ENCODE results near the gene LRRC45. TPM values are rescaled to one million over a fixed set of nuclear protein-coding genes. Genes with fewer than 3 reads are reported as not detected.
A peak's percentile ranks its signal among the peaks of the same experiment; 100 is the strongest.

LRRC45 gene
- total RNA-seq, 1 experiment from 2014 or later: 41.5 TPM

GRCh38 chr17:82050761-82051641 is 27.9 kb downstream of the LRRC45 start:
- no peaks in the 10 kb centered on the region for H4K20me1 ChIP-seq (ENCODE audit: insufficient read depth)
- DNase-seq: no peak
- no peaks in the 10 kb centered on the region for H3K9me3 ChIP-seq (ENCODE audit: insufficient read depth, low read depth)
- no peak overlapping the region for H3K27ac ChIP-seq
- TF ChIP-seq CTCF (conservative IDR thresholded peaks at IDR 0.05): no peak
- no peak for TF ChIP-seq EZH2 (IDR thresholded peaks at IDR 0.05; ENCODE audit: low read depth)
- intact Hi-C loops (cut with micrococcal nuclease; ENCODE audit: unreplicated experiment): no loop called here
- no peaks in the 10 kb centered on the region for H3K4me1 ChIP-seq (replicated peaks; ENCODE audit: insufficient read depth)
- H2AFZ ChIP-seq: no peak overlapping the region
- BruUV-seq (replicated peaks): no TSS peak
- peaks cover 13% of the 10 kb centered on the region for H3K79me2 ChIP-seq (ENCODE audit: low read depth)
- POLR2A ChIA-PET (ENCODE audit: unreplicated experiment): no interaction called here
- no peaks in the 10 kb centered on the region for H3K27me3 ChIP-seq (ENCODE audit: insufficient read depth, low read depth)
- no peaks in the 10 kb centered on the region for H3K9me2 ChIP-seq (ENCODE audit: insufficient read depth)
- no peaks in the 10 kb centered on the region for H3K36me3 ChIP-seq (ENCODE audit: low read depth)
- CTCF ChIA-PET: interaction anchor here (0.7 kb wide), 1 partner anchor 29 kb away, joined by 3 read pairs; the partner anchor contains the start of gene CENPX
- peak overlapping the region; percentile 54; the same call in 1 of the 2 replicates for H3K4me3 ChIP-seq
- H3K4me2 ChIP-seq: peak overlapping the region; percentile 74
- H3F3A ChIP-seq (ENCODE audit: insufficient read depth, low read depth): no peaks in the 10 kb centered on the region

GRCh38 chr17:82051776-82052637 is 28.9 kb downstream of the LRRC45 start, which contains the start of the genes GPS1 and RFNG:
TSS of gene GPS1 (plus strand) at chr17:82051898. CDS start at chr17:82051932, 34 bp downstream.
TSS of gene RFNG (minus strand) at chr17:82051811. CDS start at chr17:82051766, 45 bp downstream.
- Histone ChIP-seq H2AFZ (no peak within 1 kb of the TSS), H3K4me2 (peak within 1 kb of the TSS; percentile 88), H3K27ac (no peak within 1 kb of the TSS), H3K9me2 (ENCODE audit: insufficient read depth) (no peaks in the 10 kb centered on the region), H4K20me1 (ENCODE audit: insufficient read depth) (no peaks in the 10 kb centered on the region), H3K79me2 (ENCODE audit: low read depth) (peaks cover 13% of the 10 kb centered on the region), H3K4me3 (peak within 1 kb of the TSS; percentile 76), H3K36me3 (ENCODE audit: low read depth) (no peaks in the 10 kb centered on the region), H3K27me3 (ENCODE audit: insufficient read depth, low read depth) (no peaks in the 10 kb centered on the region), H3F3A (ENCODE audit: insufficient read depth, low read depth) (no peaks in the 10 kb centered on the region), H3K4me1 (replicated peaks; ENCODE audit: insufficient read depth) (no peaks in the 10 kb centered on the region), H3K9me3 (ENCODE audit: insufficient read depth, low read depth) (no peaks in the 10 kb centered on the region)
- ChIA-PET CTCF (interaction anchor here (0.7 kb wide), 1 partner anchor 30 kb away, joined by 3 read pairs; the partner anchor contains the start of gene CENPX), POLR2A (ENCODE audit: unreplicated experiment) (no interaction called here)
- intact Hi-C loops (cut with micrococcal nuclease; ENCODE audit: unreplicated experiment): no loop called here
- DNase-seq: peak; percentile 46 to 80
- TSS peak; percentile 45 for BruUV-seq (replicated peaks)
- TF ChIP-seq EZH2 (IDR thresholded peaks at IDR 0.05; ENCODE audit: low read depth) (no peak), CTCF (conservative IDR thresholded peaks at IDR 0.05) (no peak)

GRCh38 chr17:82052638-82053059 is 29.5 kb downstream of the LRRC45 start:
- Histone ChIP-seq H3K9me3 (ENCODE audit: insufficient read depth, low read depth) (no peaks in the 10 kb centered on the region), H3F3A (ENCODE audit: insufficient read depth, low read depth) (no peaks in the 10 kb centered on the region), H2AFZ (no peak overlapping the region), H4K20me1 (ENCODE audit: insufficient read depth) (no peaks in the 10 kb centered on the region), H3K4me2 (peak overlapping the region; percentile 88), H3K27ac (no peak overlapping the region), H3K4me1 (replicated peaks; ENCODE audit: insufficient read depth) (no peaks in the 10 kb centered on the region), H3K27me3 (ENCODE audit: insufficient read depth, low read depth) (no peaks in the 10 kb centered on the region), H3K9me2 (ENCODE audit: insufficient read depth) (no peaks in the 10 kb centered on the region), H3K4me3 (peak overlapping the region; percentile 76), H3K79me2 (ENCODE audit: low read depth) (peaks cover 13% of the 10 kb centered on the region), H3K36me3 (ENCODE audit: low read depth) (no peaks in the 10 kb centered on the region)
- ChIA-PET POLR2A (ENCODE audit: unreplicated experiment) (no interaction called here), CTCF (no interaction called here)
- no peak for DNase-seq
- BruUV-seq (replicated peaks): no TSS peak
- intact Hi-C loops (cut with micrococcal nuclease; ENCODE audit: unreplicated experiment): no loop called here
- TF ChIP-seq EZH2 (IDR thresholded peaks at IDR 0.05; ENCODE audit: low read depth) (no peak), CTCF (conservative IDR thresholded peaks at IDR 0.05) (no peak)
